HEK293T (cell line): ENCODE data around the gene MICAL1.

ENCODE experiments used
- BHLHE40 ChIP-seq: fragments of 450-650 bp; IDR thresholded peaks from 2 replicates; pipeline ENCODE4 v1.6.1; 2016; ENCODE audit warnings: mild to moderate bottlenecking, moderate library complexity, borderline replicate concordance
- NFRKB ChIP-seq: fragments of 450-650 bp; IDR thresholded peaks from 2 replicates; pipeline ENCODE4 v1.6.1; 2016; ENCODE audit warnings: mild to moderate bottlenecking, moderate library complexity
- SUZ12 ChIP-seq: fragments of 450-650 bp; IDR thresholded peaks from 2 replicates; pipeline ENCODE4 v1.6.1; 2016; ENCODE audit warnings: mild to moderate bottlenecking

- TF ChIP-seq BHLHE40 (no peak), SUZ12 (no peak), NFRKB (no peak)
These were observed 25.5 kb upstream of the MICAL1 start for GRCh38 chr6:109480993-109481480.
